SK-N-MC (cell line): ENCODE data around the gene XKR8.

Source experiments
- EZH2 ChIP-seq: fragments of 200-600 bp; sonication (generic); IDR thresholded peaks from one replicate; pipeline ENCODE4 v1.6.1; 2017; ENCODE audit warnings: antibody characterized with exemption
- POLR2AphosphoS5 ChIP-seq: IDR thresholded peaks from 2 replicates; pipeline ENCODE4 v1.6.1; 2012; ENCODE audit warnings: mild to moderate bottlenecking, low read depth, low read length, borderline replicate concordance

GRCh38 chr1:27972141-27972540, 12.4 kb downstream of the XKR8 start:
- no peak for TF ChIP-seq POLR2AphosphoS5
- no peak for TF ChIP-seq EZH2
